GM18951 (cell line): ENCODE data around the gene HOXA5.

Experiments
- POLR2A ChIP-seq: IDR thresholded peaks from 4 replicates; pipeline ENCODE4 v1.6.1; 2011; ENCODE audit warnings: mild to moderate bottlenecking; ENCODE audit not compliant: insufficient read length, insufficient read depth; ENCODE audit errors: extremely low read depth
- in situ Hi-C: fragments of 300-500 bp; cut with MboI; formaldehyde crosslinking; loops from one replicate; pipeline ENCODE4 v1.12.0; 2022; ENCODE audit warnings: low sequenced_read_pairs, mixed read lengths, inconsistent platforms; ENCODE audit not compliant: unreplicated experiment

The HOXA5 gene

DNA sequence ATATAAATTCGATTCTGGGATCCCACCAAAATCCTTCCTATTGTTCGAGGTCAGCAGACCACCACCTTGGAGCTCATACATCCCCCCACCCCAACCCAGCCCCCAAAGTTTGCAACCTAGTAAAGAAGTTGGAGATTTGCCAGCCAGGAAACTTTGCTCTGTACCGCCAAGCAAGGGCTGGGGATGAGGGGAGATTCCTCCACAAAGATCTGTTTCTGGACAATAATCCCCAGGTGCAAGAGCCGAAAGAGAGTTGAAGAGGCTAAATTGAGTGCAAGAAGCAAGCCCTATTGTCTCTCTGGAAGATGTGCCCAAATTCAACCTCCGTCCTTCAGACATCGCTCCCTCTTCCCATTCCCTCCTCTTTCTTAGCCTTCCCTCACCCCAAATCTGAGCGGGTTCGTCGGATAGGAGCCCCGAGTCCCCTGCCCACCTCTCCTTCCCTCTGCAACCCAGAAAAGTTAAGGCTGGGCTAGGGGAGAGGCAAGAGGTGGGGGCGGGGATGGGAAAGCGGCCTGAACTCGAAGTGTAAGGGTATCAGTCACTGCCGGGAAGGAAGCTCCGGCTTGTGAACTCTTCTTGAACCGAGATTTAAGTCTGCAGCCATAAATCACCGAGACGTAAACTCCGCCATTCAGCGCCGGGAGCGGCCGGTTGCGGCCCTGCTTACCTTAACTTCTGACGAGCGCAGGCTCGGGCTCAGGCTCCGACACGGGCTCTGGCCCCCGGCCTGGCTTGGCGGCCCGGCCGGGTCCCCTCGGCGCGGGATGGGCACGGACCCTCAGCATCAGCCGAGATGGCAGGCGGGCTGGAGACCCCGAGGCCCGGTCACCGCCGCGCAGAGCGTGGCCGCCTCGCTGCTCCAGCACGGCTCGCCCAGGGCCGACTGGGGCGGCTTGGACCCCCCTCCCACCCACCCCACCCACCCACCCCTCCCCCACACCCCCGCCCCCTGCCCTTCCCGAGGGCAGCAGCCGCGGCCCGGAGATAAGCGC is 30.2 kb downstream of the HOXA5 start:
- in situ Hi-C loops, result no loop called here
- TF ChIP-seq POLR2A, result no peak

DNA sequence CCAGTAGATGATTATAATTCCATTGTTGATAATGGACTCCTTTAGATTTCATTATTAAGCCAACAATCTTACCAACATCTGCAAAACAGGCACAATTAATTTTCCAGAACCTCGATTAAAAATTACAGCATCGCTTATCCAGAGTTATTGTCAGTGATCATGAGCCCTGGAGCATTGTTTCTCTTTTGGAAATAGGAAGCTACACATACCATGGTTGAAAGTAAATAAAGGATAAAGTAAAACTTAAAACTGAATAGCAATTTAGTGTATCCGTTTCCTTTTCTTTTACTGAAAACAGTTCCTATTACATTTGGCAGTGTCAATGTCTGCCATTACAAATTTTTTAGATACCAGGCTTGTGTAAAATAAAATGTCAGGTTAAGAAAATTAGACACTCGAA is 31.1 kb downstream of the HOXA5 start:
- no peak for TF ChIP-seq POLR2A
- in situ Hi-C loops, result no loop called here

DNA sequence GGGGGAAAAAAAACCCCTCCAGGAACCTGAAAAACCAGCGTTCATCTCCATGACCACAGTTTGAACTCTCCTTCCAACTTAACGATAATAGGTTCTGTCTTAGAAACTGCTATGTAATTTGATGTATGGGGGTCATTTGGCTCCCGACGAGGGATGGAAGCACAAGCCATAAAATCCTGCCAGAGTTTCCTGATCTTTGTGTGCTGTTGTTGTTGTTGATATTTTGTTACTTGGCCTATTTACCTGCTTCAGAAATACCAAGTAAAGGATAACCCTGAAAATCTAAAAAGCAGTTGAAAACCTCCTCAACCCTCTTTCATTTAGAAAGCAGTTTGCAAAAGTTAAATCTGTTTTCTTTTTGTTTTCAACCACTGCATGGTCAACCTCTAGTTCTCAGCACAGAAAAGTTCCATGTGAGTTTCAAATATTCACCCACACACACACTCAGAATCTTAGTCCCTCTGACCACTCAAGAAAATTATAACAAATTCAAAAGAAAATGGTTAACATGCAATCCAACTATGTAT is 31.7 kb downstream of the HOXA5 start:
- no peak for TF ChIP-seq POLR2A
- in situ Hi-C loops, result no loop called here

DNA sequence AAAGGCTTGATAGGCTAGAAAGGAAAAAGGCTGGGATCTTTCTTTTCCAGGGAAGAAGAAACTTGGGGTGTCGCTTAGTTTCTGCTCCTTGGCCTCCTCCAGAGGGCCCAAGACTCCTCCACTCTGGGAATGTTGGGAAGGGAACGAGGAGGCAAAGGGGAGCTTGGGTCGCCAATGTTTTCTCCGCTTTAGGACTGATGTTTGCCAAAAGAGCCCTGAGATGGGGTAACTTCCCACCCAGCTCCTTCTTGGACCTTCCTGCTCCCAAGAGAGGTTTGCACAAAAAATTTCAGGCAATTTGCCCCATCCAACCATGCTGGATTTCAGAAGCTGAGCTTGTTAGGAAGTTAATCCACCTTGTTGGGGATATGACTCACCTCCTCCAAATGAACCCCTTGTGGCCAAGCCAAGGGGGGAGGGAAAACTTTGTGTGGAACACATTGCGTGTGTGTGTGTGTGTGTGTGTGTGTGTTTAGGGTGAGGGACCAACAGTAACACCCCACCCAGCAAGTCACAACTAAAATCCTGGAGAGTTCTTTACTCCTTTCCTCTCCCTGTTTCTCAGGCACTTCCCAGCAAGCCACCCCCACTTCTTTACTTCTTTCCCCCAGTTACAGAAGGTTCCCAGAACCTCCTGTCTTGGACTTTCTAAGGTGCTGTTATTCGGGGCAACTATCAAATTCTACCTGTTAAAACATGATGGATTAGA is 32.3 kb downstream of the HOXA5 start:
- in situ Hi-C loops, result no loop called here
- no peak for TF ChIP-seq POLR2A

DNA sequence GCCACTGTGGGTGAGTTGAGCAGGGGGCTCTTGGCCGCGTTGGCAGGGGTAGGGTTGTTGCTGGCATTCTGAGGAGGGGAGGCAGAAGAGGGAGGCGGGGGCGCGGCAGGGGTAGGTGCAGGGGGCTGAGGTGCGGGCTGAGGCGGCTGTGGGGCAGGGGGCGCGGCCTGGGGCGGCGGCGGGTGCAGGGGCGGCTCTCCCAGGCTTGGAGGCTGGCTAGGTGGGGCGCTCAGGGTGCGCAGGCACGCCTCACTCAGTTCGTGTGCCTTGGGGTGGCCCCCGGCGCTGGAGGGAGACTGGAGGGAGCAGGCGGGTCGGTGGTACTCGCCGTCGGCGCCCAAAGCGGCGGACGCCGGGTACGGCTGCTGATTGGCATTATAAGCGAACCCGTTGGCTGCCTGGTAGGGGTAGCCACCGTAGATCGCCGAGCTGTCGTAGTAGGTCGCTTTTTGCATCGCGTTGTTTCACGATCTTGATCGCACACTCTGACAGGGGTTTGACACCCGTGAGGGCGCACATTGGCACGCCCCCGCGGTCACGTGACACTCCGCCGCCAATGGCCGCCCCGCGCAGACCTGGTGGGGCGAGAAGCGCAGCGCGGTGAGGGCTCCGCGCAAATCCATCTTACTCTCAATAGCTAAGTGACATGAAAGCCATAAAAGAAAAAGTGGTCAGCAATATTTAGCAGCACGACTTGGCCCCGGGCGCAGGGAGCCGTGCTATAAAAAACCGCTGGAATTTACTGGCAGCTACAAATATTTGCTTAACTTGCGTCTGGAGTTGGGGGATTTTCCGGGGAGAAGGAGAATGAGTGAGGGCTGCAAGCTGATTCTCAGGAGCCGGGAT is 33.1 kb downstream of the HOXA5 start:
- TF ChIP-seq POLR2A, result no peak
- in situ Hi-C loops, result no loop called here

DNA sequence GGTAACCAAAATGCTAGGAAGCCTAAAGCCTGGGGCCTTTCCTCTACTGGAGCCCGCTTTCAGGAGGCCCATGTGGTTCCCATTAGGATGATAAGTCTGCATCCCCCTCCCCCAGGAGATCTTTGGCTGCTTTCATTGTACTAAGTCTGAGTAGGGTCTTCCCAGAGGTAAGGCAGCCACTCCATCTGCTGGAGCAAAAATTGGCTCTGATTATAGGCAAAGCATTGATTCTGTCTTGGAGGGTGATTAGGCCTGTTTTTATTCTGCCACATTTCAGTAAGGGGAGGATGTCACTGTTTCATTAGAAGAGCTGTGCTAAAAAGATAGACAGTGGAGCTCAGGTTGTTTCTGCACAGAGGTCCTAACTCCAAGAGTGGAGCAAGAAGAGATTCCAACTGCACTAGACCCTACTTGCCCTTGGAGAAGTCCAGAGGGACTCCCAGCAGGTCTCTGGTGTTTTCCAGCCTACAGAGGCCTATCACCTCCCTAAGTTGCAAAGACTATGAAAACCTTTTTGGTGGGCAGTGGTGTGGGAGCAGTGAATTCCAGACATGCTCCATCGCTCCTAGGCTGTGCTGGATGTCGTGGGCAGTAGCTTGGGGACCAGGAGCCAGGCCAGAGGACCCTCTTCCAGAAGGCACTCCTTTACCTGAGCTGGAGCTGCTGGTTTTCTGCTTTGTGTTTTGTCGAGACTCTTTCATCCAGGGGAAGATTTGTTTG is 33.9 kb downstream of the HOXA5 start:
- in situ Hi-C loops, result no loop called here
- TF ChIP-seq POLR2A, result no peak

DNA sequence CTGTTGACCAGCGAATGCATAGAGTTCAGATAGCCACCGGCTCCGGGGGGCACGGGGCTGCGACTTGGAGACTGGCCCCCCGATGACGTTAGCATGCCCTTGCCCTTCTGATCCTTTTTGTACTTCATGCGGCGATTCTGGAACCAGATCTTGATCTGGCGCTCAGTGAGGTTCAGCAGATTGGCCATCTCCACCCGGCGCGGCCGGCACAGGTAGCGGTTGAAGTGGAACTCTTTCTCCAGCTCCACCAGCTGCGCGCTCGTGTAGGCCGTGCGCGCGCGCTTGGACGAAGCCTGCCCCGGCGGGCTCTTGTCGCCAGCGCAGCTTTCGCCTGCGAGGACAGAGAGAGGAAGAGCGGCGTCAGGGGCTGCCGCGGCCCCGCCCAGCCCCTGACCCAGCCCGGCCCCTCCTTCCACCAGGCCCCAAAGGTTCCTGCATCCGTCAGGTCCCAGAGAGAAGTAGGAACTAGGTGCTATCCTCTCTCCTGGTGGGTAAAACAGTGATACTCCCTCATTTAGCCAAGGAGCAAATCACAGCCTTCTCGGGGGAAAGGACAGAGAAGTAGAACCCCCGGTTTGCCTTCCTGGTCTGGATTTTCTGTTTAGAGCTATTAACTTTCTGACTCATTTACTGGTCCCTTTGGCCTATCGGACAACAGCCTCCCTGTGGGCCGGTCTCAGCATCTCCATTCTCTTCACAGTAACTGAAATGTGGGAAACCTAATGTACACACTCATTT is 34.9 kb downstream of the HOXA5 start:
- no peak for TF ChIP-seq POLR2A
- in situ Hi-C loops, result no loop called here

DNA sequence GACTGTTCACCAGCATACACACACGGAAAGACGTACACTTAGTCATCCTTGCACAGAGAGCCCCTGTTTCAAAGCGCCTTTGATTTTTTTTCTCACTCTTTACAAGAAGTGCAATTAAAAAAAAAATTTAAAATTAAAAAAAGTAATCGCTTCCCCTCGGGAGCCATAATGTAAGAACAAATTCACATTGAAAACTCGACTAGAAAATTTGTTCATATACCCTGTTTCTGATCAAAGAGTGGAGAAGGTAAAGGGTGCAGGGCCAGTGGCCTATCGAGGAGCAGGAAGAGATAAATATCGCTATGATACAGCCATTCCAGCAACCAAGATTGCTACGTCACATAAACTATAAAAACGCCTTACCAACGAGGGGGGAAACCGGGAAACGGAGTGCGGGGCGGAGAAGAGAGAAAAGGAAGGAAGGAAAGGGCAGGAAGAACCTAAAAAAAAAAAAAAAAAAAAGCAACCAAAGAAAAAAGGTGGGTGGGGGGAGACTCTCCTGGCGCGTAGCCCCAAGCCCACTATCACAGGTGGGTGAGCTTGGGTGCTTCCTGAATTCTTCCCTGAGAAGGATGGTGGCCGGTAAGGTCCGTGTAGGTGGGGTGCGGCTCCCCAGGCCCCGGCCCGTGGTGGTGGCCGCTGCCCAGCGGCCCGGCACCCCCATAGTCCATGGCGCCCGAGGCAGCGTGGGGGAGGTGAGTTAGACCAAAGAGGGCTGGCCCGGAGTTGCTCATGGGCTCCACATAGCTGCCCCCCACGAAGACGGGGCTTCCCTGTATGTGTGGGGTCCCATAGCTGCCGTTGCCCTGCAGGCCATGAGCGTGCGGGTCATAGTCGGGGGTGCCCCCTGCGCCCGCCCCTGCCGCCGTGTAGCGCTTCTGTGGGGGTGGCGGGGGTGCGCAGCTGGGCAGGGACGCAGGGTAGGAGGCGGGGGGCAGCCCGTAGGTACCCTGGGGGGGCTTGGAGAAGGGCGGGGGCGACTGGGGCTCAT is 35.8 kb downstream of the HOXA5 start:
- no peak for TF ChIP-seq POLR2A
- in situ Hi-C loops, result no loop called here

DNA sequence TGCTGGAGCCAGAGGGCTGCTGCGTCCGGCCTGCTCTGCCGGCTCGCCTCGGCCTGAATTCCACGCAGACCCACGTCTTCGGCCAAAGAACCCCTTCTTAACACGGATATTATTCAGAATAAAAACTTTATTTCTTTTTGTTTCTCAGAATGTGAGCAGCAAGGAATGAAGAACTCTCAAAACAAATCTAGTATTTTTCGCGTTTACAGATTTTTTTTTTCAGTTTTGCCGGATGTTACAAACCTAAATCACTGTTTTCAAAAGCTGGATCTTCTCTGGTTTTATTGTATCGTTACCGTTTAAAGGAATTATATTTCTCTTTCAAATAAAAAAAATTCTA is 36.6 kb downstream of the HOXA5 start:
- TF ChIP-seq POLR2A, result no peak
- in situ Hi-C loops, result no loop called here

DNA sequence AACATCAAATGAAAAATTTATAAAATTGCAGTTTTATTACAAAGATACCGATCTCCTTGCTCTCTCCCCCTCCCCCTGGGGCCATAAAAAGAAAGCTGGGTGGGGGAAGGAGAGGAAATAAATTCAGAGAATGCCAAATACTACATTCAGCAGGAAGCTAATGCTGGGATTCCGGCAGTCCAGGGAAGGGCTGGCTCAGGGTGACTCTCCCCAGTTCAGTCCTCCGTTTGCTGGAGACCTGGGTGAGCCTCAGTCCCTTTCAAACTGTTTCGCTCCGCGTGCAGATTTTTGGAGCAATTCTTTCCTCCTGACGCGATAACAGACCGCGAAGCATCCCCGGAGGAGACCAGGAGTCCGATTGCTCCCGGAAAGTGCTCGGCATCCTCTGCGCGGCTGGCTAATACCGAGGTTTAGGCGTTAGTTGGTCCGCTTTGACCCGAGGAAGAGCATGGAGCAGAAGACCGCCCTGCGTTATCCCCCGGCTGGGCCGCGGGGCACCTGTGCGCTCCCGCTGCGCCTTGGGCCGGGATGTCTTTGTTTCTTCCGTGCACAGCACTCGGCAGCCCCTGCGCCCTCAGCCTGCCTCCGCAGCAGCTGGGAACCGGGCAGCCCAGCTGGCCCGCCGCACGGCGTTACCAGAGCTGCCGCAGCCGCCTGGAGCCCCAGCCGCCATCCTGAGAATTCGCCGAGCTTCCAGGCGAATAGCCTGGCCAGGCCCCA is 37.1 kb downstream of the HOXA5 start:
- no peak for TF ChIP-seq POLR2A
- in situ Hi-C loops, result no loop called here
